A673 (cell line): ENCODE results near the gene PDGFRB. TPM values are rescaled to one million over a fixed set of nuclear protein-coding genes. Genes with fewer than 3 reads are reported as not detected.

Source experiments
- BruUV-seq: library from RNA; stranded (reverse); fragments of 400-500 nt; replicated peaks from 2 replicates; lab custom pipeline; 2021; lab: Mats Ljungman, UMichigan
- CTCF ChIA-PET: fragments of 300-600 bp; sonication (Branson Sonifier 250); formaldehyde crosslinking; loops from one replicate; lab custom pipeline; 2022; ENCODE audit warnings: antibody characterized with exemption; lab: Charles Lee
- POLR2A ChIA-PET: fragments of 300-600 bp; sonication (Branson Sonifier 250); formaldehyde crosslinking; loops from one replicate; lab custom pipeline; 2022; ENCODE audit warnings: antibody characterized with exemption; ENCODE audit not compliant: low non-redundant PET; lab: Charles Lee
- DNase-seq: peaks from one replicate; pipeline ENCODE4 v3.0.0-alpha.2; 2015; ENCODE audit warnings: low spot score
- H3K27ac ChIP-seq: fragments of 200-600 bp; sonication (generic); 2 replicates; pipeline ENCODE4 v1.5.1; 2016; ENCODE audit warnings: mixed run types, low read depth, mild to moderate bottlenecking, mixed read lengths, antibody characterized with exemption, low read length; ENCODE audit not compliant: poor library complexity, severe bottlenecking
- H3K27me3 ChIP-seq: fragments of 200-600 bp; sonication (generic); replicated peaks from 2 replicates; pipeline ENCODE4 v1.6.1; 2017; ENCODE audit warnings: mixed run types, low read depth, mild to moderate bottlenecking, mixed read lengths, antibody characterized with exemption, low read length; ENCODE audit not compliant: insufficient read depth, poor library complexity
- H3K36me3 ChIP-seq: fragments of 200-600 bp; sonication (generic); 2 replicates; pipeline ENCODE4 v1.6.1; 2016; ENCODE audit warnings: mixed run types, mild to moderate bottlenecking, mixed read lengths, antibody characterized with exemption, low read length; ENCODE audit not compliant: insufficient read depth, poor library complexity, severe bottlenecking
- H3K4me1 ChIP-seq: fragments of 200-600 bp; sonication (generic); 2 replicates; pipeline ENCODE4 v1.6.1; 2017; ENCODE audit warnings: mixed run types, mild to moderate bottlenecking, mixed read lengths, antibody characterized with exemption, low read length; ENCODE audit not compliant: insufficient read depth, poor library complexity, severe bottlenecking
- H3K4me3 ChIP-seq: fragments of 200-600 bp; sonication (generic); 2 replicates; pipeline ENCODE4 v1.5.1; 2016; ENCODE audit warnings: low read depth, mixed run types, mild to moderate bottlenecking, mixed read lengths, low read length; ENCODE audit not compliant: poor library complexity, severe bottlenecking
- H3K9me3 ChIP-seq: fragments of 200-600 bp; sonication (generic); 2 replicates; pipeline ENCODE4 v1.6.1; 2016; ENCODE audit warnings: mixed run types, low read depth, mild to moderate bottlenecking, mixed read lengths, antibody characterized with exemption, low read length; ENCODE audit not compliant: poor library complexity, severe bottlenecking
- EZH2 ChIP-seq: fragments of 200-600 bp; sonication (generic); IDR thresholded peaks from 2 replicates; pipeline ENCODE4 v1.6.1; 2017; ENCODE audit warnings: borderline replicate concordance, low read depth, mild to moderate bottlenecking, mixed read lengths, antibody characterized with exemption, low read length; ENCODE audit not compliant: poor library complexity, severe bottlenecking
- intact Hi-C: fragments of 100-400 bp; cut with micrococcal nuclease; formaldehyde crosslinking; loops from one replicate; pipeline ENCODE4 v1.10.0; 2022; ENCODE audit not compliant: unreplicated experiment
- total RNA-seq: library from RNA; stranded (reverse); gene quantifications from 2 replicates; pipeline ENCODE4 v1.2.3, GENCODE V29; 2021
- TF ChIP-seq, protein P1 (sequence below): fragments of 300-800, 200-600 bp; sonication (generic); conservative IDR thresholded peaks from 2 replicates; pipeline ENCODE4 v1.5.1; 2017; ENCODE audit warnings: low read depth, mild to moderate bottlenecking, antibody characterized with exemption, low read length, moderate library complexity, mixed read lengths

Gene PDGFRB
- total RNA-seq, 1 experiment from 2014 or later, result 25.9 TPM

DNA sequence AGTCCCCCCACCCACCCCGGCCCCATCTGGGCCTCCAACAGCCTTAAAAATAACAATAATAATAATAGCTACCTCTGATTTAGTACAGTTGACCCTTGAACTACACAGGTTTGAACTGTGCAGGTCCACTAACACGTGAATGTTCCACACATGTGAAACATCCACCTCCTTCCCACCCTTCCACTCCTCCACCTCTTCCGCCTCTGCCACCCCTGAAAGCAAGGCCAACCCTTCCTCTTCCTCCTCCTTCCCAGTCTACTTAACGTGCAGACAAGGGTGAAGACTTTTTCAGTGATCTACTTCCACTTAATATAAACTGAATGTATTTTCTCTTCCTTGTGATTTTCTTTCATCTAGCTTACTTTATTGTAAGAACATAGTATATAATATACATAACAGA lies 10.8 kb downstream of the PDGFRB start:
- H3K9me3 ChIP-seq, result no peaks in the 10 kb centered on the region
- TF ChIP-seq, protein P1, sequence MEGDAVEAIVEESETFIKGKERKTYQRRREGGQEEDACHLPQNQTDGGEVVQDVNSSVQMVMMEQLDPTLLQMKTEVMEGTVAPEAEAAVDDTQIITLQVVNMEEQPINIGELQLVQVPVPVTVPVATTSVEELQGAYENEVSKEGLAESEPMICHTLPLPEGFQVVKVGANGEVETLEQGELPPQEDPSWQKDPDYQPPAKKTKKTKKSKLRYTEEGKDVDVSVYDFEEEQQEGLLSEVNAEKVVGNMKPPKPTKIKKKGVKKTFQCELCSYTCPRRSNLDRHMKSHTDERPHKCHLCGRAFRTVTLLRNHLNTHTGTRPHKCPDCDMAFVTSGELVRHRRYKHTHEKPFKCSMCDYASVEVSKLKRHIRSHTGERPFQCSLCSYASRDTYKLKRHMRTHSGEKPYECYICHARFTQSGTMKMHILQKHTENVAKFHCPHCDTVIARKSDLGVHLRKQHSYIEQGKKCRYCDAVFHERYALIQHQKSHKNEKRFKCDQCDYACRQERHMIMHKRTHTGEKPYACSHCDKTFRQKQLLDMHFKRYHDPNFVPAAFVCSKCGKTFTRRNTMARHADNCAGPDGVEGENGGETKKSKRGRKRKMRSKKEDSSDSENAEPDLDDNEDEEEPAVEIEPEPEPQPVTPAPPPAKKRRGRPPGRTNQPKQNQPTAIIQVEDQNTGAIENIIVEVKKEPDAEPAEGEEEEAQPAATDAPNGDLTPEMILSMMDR, result no peak
- no peak for TF ChIP-seq EZH2
- ChIA-PET CTCF (no interaction called here), POLR2A (no interaction called here)
- no TSS peak for BruUV-seq
- no peak overlapping the region for H3K4me3 ChIP-seq
- H3K27ac ChIP-seq, result peak overlapping the region; percentile 74
- H3K4me1 ChIP-seq, result peaks cover 33% of the 10 kb centered on the region
- no peak for DNase-seq
- H3K27me3 ChIP-seq, result no peaks in the 10 kb centered on the region
- intact Hi-C loops, result loop anchor here (5.0 kb wide), 1 partner anchor 212 kb away; the partner anchor contains the start of gene TCOF1
- no peaks in the 10 kb centered on the region for H3K36me3 ChIP-seq

DNA sequence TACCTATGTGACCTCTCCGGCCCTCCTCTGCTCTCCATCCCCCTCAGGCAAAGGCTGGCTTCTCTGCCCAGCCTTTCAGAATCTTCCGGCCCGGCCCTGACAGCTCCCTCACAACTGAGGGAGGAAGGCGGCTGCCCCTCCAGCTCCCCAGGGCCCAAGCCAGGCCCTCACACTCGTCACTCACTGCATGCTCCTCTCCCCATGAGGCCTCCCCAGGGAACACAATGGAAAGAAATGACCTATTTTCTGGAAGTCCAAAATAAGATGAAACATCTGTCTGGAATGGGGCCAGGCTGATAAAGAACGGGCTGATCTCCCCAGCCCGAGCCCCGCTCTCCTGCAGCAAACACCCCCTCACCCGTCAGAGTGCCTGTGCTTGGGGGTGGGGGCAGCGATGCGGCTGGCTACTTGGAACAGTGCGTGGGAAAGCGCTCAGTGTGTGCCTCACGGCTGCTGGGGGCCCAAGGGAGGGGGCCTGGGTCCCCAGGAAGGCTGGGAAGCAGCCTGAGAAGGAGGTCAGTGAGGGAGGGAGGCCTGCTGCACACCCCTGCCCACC lies 11.3 kb downstream of the PDGFRB start:
- no peaks in the 10 kb centered on the region for H3K9me3 ChIP-seq
- ChIA-PET CTCF (no interaction called here), POLR2A (no interaction called here)
- no peaks in the 10 kb centered on the region for H3K36me3 ChIP-seq
- no peaks in the 10 kb centered on the region for H3K27me3 ChIP-seq
- peak; percentile 72 for DNase-seq
- no TSS peak for BruUV-seq
- H3K4me1 ChIP-seq, result peaks cover 33% of the 10 kb centered on the region
- intact Hi-C loops, result loop anchor here (5.0 kb wide), 1 partner anchor 213 kb away; the partner anchor contains the start of gene TCOF1
- H3K4me3 ChIP-seq, result no peak overlapping the region
- no peak for TF ChIP-seq EZH2
- TF ChIP-seq, protein P1, result no peak
- H3K27ac ChIP-seq, result peak overlapping the region; percentile 74

DNA sequence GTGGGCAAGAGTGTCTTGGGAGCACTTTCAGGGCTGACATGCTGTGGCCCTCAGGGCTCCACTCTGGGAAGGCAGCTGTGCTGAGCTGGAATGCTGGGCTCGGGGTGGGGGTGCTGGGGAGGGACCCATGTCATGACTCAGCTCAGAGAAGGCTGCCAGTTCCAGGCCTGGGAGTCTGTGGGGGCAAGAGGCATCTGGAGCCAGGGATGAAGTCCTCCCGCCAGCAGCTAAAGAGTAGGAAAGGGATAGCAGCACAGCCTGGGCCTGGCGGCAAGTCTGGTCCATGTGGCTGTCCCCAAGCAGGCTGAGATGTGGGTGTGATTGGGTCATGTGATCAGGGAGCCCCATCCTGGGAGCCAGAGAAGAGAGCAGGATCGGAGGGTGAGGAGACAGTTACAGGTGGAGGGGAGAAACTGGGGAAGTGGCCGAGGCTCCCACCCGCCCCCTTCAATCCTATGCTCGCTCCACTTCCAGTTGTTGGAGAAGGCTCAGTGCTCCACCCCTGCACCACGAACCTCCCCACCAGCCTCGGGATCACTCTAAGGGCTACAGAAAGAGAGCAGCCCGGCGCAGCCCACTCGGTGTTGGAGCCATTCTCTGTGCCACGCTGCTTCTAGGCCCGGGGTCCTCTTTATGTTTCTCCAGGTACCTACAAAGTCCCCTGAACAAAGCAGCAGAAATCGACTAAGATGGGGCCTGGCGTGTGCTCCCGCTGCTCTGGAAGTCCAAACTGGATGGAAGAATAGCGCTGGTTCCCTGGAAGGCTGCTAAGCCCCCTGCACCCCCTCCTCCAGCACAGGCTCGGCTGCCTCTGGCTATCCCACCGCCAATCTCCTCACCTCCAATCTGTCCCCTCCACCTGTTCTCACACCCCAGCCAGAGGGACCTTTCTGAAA lies 12.0 kb downstream of the PDGFRB start:
- Histone ChIP-seq H3K27ac (peak overlapping the region; percentile 74), H3K4me3 (no peak overlapping the region), H3K9me3 (no peaks in the 10 kb centered on the region), H3K27me3 (no peaks in the 10 kb centered on the region), H3K4me1 (peaks cover 38% of the 10 kb centered on the region), H3K36me3 (no peaks in the 10 kb centered on the region)
- TF ChIP-seq, protein P1, result no peak
- TF ChIP-seq EZH2, result no peak
- BruUV-seq, result no TSS peak
- intact Hi-C loops, result loop anchor here (5.0 kb wide), 1 partner anchor 214 kb away; the partner anchor contains the start of gene TCOF1
- CTCF ChIA-PET, result no interaction called here
- no peak for DNase-seq
- POLR2A ChIA-PET, result no interaction called here
